ENCODE results near the gene CKAP2L.

Gene CKAP2L

GRCh38 chr2:112784199-112785189 is 20.1 kb upstream of the CKAP2L start, which contains the start of gene IL1A (continued):
- TF ChIP-seq PPARA (CRISPR knock-in tag; IDR thresholded peaks at IDR 0.05; ENCODE audit: borderline replicate concordance) (no peak), POU6F1 (CRISPR knock-in tag; IDR thresholded peaks at IDR 0.05; ENCODE audit: borderline replicate concordance, low read depth) (no peak)

- TF ChIP-seq ESRRG (CRISPR knock-in tag; IDR thresholded peaks at IDR 0.05): no peak
- TF ChIP-seq PPARA (CRISPR knock-in tag; IDR thresholded peaks at IDR 0.05; ENCODE audit: borderline replicate concordance): no peak
- no peak for TF ChIP-seq ZFP30 (CRISPR knock-in tag; IDR thresholded peaks at IDR 0.05)
- no peak for ATAC-seq
Observed at GRCh38 chr2:112783187-112783714, 18.8 kb upstream of the CKAP2L start.

GRCh38 chr2:112782234-112782799 is 17.9 kb upstream of the CKAP2L start:
- no peak for TF ChIP-seq PPARA (CRISPR knock-in tag; IDR thresholded peaks at IDR 0.05; ENCODE audit: borderline replicate concordance)
- no peak for TF ChIP-seq ZNF8 (CRISPR knock-in tag; IDR thresholded peaks at IDR 0.05)
- TF ChIP-seq BACH2 (CRISPR knock-in tag; IDR thresholded peaks at IDR 0.05; ENCODE audit: borderline replicate concordance): no peak
- no peak for TF ChIP-seq CSRNP3 (CRISPR knock-in tag; IDR thresholded peaks at IDR 0.05)
- TF ChIP-seq ZC3H10 (CRISPR knock-in tag; IDR thresholded peaks at IDR 0.05): no peak
- TF ChIP-seq ZNF70 (CRISPR knock-in tag; IDR thresholded peaks at IDR 0.05): no peak
- TF ChIP-seq ARNTL (CRISPR knock-in tag; IDR thresholded peaks at IDR 0.05; ENCODE audit: borderline replicate concordance, low read depth): no peak
- no peak for ATAC-seq

- no peak for TF ChIP-seq ZNF70 (CRISPR knock-in tag; IDR thresholded peaks at IDR 0.05)
- no peak for TF ChIP-seq OSR1 (CRISPR knock-in tag; IDR thresholded peaks at IDR 0.05)
- ATAC-seq: no peak
Observed at GRCh38 chr2:112779598-112779997, 15.2 kb upstream of the CKAP2L start.

- TF ChIP-seq ZFP30 (CRISPR knock-in tag; IDR thresholded peaks at IDR 0.05) (no peak), ISL1 (CRISPR knock-in tag; IDR thresholded peaks at IDR 0.05) (no peak), ZNF70 (CRISPR knock-in tag; IDR thresholded peaks at IDR 0.05) (no peak), PATZ1 (CRISPR knock-in tag; IDR thresholded peaks at IDR 0.05; ENCODE audit: borderline replicate concordance) (no peak), CREB5 (CRISPR knock-in tag; IDR thresholded peaks at IDR 0.05; ENCODE audit: low read depth) (no peak), ZC3H10 (CRISPR knock-in tag; IDR thresholded peaks at IDR 0.05) (no peak), RARB (CRISPR knock-in tag; IDR thresholded peaks at IDR 0.05) (no peak), ZFP3 (CRISPR knock-in tag; IDR thresholded peaks at IDR 0.05) (no peak), OSR1 (CRISPR knock-in tag; IDR thresholded peaks at IDR 0.05) (no peak)
- no peak for ATAC-seq
Observed at GRCh38 chr2:112777036-112777435, 12.6 kb upstream of the CKAP2L start.

- no peak for ATAC-seq
- TF ChIP-seq RARB (CRISPR knock-in tag; IDR thresholded peaks at IDR 0.05) (no peak), TCF4 (CRISPR knock-in tag; IDR thresholded peaks at IDR 0.05; ENCODE audit: borderline replicate concordance) (no peak), ZFP3 (CRISPR knock-in tag; IDR thresholded peaks at IDR 0.05) (no peak), POU6F1 (CRISPR knock-in tag; IDR thresholded peaks at IDR 0.05; ENCODE audit: borderline replicate concordance, low read depth) (no peak), ARNTL (CRISPR knock-in tag; IDR thresholded peaks at IDR 0.05; ENCODE audit: borderline replicate concordance, low read depth) (no peak), GLIS3 (CRISPR knock-in tag; IDR thresholded peaks at IDR 0.05) (no peak), ZNF565 (CRISPR knock-in tag; conservative IDR thresholded peaks at IDR 0.05; ENCODE audit: low read depth) (no peak), BACH2 (CRISPR knock-in tag; IDR thresholded peaks at IDR 0.05; ENCODE audit: borderline replicate concordance) (no peak), TOX (CRISPR knock-in tag; IDR thresholded peaks at IDR 0.05; ENCODE audit: borderline replicate concordance) (no peak), ESRRG (CRISPR knock-in tag; IDR thresholded peaks at IDR 0.05) (no peak), PATZ1 (CRISPR knock-in tag; IDR thresholded peaks at IDR 0.05; ENCODE audit: borderline replicate concordance) (no peak), OSR1 (CRISPR knock-in tag; IDR thresholded peaks at IDR 0.05) (no peak)
Observed at GRCh38 chr2:112776113-112776512, 11.7 kb upstream of the CKAP2L start.
